Stimulated activated CD4-positive, alpha-beta T cell treated with anti-CD3 and anti-CD28 coated beads, TNF-alpha, amount 100 ng/mL, for 48 hours (primary cell): ENCODE results near the gene SAPCD1.
"Not testable (repeated sequence)": the region's sequence is repeated elsewhere in the genome, so short reads cannot be mapped to it uniquely, and the experiment has no call there.

ENCODE experiments used
- DNase-seq, 3 donors: peaks; one replicate each; pipeline ENCODE4 v3.0.0-alpha.2; 2020; ENCODE audit warnings: low read depth in 3 of 3

SAPCD1 gene

GRCh38 chr6:31799781-31800180, 37.3 kb downstream of the SAPCD1 start:
- DNase-seq = no peak

- not testable (repeated sequence) for DNase-seq
Measured at GRCh38 chr6:31801031-31801927, 38.8 kb downstream of the SAPCD1 start.

GRCh38 chr6:31805939-31806469, 43.5 kb downstream of the SAPCD1 start:
- no peak for DNase-seq

GRCh38 chr6:31806470-31807272, 44.2 kb downstream of the SAPCD1 start, which contains the start of gene LSM2:
Gene LSM2, minus strand, starts transcription at chr6:31806966. Its CDS starts 209 bp downstream, at chr6:31806757.
- DNase-seq = peak; percentile 94 to 97 (median 95)

- not testable (repeated sequence) for DNase-seq
Measured at GRCh38 chr6:31808599-31808998, 46.1 kb downstream of the SAPCD1 start.

GRCh38 chr6:31811645-31812044, 49.2 kb downstream of the SAPCD1 start:
- DNase-seq = no peak

GRCh38 chr6:31813465-31813849, 51.0 kb downstream of the SAPCD1 start:
- DNase-seq = no peak
